Stimulated activated CD4-positive, alpha-beta T cell treated with anti-CD3 and anti-CD28 coated beads, Interleukin-12 subunit alpha, Interleukin-12 subunit beta, amount 100 ng/mL, for 48 hours (primary cell): ENCODE results near the gene DIAPH3.

Experiments used
- DNase-seq, 3 donors: peaks; one replicate each; pipeline ENCODE4 v3.0.0-alpha.2; 2020; ENCODE audit warnings: low read depth in 2 of 3, low spot score in 1 of 3

The DIAPH3 gene

DNA sequence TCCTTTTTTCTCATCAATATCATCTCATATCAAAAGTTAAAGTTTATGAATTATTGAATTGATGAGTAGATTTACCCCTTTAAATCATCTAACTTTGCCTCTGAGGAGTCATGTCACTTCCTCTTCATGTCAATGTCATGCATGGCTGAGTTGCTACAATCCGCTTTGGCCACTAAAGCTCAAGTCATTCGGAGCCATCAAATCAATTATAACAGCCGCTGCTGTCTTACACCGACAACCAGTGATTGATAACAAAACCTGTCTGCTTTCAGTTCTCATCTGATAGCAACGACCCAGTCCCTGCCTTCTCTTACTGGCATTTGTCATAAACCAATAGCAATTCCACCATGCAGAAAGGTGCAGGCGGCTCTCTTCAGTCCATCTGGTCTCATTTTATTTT lies 429.3 kb downstream of the DIAPH3 start:
- peak in 1 of 3 donors; percentile 4 for DNase-seq

DNA sequence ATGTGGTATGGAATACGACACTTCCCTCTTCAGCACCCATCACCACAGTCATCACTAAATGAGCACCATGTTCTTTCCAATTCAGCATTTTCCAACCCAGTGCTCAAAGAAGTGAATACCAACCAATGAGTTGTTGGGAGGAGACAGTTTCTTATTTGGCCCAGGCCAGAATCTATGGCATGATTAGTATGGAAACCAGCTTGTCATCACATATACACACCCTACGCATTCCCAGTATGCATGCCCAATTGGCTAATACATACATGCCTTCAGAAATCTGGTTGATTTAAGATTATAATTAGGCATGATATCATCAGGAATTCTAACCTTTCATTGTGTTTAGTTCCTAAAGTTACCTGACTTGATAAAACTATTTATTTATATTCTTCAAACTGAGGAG lies 430.0 kb downstream of the DIAPH3 start:
- DNase-seq, result no peak

DNA sequence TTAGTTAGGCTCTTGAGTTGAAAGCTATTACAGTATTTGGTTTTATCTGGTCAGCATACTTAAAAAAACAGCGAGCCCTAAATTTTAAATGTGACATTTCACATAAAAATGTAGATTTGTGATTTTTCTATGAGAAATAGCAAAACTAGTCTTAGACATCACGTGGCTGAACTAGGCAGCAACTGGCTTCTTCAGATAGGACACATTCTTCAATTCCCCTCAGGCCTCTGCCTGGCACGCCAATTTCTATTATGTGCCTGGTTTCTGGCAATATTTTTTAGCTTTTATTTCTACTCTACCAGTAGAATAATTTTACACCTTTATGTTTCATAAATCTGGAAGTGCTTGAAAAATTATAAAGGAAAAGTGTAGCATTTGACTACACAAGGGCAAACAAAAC lies 433.7 kb downstream of the DIAPH3 start:
- DNase-seq, result no peak

DNA sequence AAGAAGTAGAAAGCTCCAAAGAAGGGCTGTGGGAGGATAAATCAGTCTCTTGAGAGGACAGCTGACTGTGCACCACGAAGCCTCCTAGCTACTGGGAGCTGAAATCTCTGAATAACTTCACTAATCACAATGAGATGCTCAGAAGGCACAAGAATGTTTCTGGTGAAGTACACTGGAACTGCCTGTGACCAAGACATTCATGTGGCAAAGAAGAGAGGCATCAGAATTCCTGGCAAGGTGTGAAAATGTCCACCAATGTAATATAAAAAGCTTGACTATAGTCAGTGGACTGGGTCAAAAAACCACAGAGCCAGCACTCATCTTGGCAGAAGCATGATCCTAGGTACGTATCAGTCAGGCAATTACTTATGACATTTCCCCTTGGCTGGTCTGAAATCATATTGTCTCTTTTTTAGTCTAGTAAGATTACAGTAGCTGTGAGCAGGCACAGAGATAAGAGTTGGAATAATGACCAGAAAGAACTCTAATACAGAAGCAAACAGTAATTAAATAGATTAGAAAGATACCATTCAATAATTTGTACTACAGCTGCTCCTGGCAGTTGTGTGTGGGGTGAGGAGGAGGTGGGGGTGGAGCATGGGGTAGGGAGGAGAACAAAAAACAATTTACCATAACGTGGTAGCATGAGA lies 434.7 kb downstream of the DIAPH3 start:
- DNase-seq, result no peak

DNA sequence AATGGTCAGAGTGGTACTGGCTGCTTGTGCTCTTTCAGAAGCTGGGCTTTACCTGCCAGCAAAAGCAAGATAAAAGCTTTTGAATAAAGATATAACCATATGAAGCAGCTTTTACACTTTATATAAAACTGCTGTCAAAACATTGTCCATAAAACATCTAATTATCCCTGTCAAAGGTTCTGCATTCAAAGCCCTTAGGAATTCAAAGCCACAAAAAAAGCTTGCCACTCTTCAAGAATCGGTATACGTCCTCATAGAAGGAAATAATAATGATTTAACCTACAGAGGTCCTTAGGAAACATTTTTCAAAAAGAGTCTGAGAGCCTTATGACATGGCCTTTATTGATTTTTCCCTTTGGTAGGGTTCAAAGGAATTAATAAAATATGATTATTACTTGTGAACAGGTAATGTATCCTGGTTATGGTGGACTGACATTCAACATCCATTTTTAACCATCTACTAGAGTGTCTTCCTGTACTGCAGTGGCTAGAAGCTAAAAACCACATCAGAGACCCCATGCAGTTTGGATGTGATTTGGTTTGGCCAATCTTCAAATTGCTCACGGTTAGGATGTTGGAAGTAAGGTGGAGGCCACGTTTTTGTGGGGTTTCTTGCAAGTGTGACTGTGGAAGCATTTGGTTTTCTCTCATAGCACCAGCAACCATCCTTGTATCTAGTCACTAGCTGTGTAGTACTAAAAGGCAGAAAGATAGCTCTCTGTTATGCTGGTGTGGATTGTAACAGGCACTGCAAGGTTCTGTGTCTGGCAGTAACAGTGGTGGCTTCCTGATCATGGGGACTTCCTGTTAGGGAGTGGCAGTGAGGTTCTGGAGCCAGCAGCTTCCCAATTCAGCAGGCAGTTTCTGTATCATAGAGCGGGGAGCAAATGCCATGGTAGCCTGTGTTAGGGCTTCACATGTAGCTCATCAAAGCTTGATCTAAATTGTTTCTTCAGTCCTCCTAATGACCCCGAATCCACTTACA lies 441.5 kb downstream of the DIAPH3 start:
- DNase-seq, result no peak

DNA sequence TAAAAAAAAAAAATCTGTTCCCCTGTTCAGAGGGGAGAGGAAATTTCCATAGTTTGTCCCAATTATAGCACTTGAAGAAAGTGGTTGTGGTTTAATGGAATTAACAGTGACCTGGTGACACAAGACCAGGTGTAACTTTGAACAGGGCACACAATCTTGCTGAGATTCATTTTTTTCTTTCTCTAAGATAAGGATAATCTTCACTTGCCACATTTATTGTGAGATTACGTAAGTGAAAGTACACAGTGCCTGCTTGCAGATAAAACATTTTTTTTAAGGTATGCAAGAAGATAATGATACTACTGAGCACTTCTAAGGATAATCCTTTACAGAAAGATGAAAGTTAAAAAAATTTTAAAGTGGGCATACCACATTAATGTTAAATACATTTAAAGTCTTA lies 448.1 kb downstream of the DIAPH3 start:
- DNase-seq, result no peak

DNA sequence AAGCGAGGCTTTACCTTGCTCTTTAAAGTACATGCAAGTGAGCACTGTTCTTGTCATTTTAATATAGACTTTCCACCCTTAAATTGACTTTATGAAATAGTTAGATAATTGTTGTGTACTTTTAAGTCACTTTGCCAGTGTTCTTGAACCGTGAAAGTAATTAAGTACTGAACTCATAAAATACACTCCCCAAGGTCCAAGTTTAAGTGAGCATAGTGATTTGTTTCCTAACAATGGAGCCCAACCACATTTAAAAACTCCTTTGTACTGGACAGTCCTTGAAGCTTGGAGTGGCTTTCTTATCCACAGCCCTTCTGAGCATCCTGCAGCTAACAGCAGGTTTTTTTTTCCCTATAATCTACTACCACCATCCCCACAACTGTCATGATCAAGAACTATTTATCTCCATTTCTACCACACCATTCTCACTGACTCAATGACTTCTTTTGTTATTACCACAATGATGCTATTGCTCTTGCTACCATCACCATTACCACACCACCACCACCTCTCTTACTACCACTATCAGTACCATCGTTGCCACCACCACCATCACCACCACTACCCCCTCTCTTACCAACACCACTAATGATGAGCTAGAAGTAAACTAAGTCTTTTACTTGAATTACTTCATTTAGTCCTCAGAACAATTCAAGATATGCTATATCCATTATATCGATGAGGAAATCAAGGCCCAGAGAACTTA lies 452.6 kb downstream of the DIAPH3 start:
- DNase-seq, result no peak

DNA sequence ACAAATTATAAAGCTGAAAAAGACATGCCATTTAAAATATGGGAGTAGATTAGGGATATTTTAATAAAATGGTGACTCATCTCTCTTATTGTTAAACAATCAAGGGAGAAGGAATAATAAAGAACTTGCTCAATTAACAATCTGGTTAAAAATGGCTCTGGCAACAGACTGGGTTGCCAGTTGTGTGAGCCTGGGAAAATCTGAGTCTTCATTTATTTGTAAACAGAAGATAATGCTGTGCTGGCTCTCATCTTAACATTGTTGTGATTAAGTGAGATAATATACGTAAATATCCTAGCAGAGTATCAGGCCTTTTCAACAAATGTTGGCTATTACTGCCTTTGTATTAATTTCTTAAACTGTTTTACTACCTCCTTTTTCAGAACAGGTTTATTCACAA lies 453.3 kb downstream of the DIAPH3 start:
- DNase-seq, result no peak

DNA sequence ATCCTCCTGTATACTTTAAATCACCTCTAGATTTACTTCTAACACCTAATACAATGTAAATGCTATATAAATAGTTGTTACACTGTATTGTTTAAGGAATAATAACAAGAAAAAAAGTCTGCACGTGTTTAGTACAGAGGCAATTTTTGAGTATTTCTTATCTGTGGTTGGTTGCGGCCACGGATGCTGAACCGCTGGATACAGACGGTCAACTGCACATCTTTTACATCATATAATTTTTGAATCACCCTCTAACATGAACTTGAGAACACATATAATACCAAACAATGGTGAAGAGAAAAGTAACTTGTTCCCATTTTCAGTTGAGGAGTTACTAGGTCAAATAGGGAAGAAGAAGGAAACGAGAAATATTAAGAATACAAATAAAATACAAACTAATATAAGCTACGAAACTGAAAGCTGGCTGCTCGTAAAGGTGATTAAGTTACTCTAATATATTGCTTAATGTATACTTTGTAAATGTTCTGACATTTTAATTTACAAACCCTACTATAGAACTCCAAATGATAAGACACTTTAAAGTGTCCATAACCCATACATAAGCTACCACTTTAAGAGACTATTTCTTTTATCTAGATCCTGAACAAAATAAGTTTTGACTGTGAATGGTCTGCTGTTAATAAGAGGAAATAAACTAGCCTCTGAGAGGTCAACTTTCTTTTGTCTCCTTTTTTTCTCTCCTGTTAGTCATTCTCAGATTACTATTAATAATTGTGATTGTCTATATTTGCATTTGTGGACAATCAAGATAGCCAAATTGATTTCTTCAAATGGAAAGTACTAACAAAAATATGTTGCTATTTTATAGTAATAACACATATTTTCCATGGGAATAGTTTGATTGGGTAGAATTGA lies 457.4 kb downstream of the DIAPH3 start:
- no peak for DNase-seq

DNA sequence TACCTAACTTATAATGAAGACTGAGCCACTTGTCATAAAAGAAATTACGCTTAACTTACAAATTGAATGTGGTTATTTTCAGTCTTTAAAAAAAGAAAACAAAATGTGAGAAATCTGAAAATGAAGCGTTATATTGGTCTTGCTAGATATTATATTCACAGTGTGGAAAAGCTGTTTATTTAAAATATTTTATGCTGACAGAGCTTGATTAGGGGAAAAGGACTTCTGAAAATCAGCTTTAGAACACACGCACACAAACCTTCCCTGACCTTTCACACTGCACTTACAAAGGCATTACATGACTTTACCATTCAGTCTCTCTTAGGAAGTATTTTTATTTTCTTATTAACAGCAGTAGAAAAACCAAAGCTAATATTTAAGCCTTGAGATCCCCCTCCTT lies 461.5 kb downstream of the DIAPH3 start:
- no peak for DNase-seq

DNA sequence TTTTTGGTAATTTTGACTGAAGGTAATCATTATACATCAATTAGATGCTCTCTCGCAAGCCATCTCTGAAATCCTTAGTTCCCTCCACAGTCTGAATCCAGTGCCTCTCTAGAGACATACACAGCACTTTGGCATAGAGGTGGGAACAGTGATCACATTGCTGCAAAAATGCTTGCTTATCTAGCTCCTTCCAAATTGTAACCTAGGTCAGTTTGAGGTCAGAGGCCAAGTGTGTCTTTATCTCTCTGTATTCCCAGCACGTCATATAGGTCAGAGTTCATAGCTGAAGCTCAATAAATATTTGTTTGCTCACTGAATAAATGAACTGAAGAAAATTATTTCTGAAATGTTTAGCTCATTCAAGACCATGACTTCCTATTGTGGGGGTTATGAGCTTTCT lies 462.5 kb downstream of the DIAPH3 start:
- no peak for DNase-seq

DNA sequence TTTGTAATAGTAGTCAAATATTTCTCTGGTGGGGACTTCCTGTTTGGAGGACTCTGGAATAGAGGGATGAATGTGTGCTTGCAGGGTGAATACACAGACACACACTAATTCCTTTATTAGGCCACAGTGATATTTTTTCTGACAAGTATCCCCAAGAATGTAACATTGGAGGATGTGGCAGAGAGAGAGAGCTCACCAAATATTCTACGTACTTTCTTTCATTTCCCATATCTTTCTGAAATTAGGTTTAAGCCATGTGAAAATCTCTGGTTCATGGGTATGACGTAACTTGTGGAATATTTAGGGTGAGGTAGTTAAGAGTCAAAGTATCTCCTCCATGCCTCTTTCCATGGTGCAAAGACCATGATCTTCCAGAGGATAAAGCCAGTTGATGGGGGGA lies 463.4 kb downstream of the DIAPH3 start:
- DNase-seq, result no peak

DNA sequence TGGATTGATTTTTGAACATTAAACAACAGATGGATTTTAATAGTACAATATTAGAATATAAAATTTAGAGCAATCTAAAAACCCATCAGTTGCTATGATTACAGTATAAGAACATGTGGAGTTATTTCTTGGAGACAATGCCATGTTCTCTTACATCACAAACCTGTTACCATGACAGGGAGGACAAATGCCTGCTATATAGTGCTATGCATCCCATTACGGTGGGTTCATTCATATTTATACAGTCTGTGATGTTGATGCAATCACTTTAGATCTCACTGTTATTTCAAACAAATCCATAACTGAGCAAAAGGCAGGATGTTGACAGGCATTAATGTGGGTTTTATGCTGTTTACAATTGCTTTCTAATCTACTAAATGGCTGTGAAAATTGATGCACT lies 467.5 kb downstream of the DIAPH3 start:
- DNase-seq, result no peak

DNA sequence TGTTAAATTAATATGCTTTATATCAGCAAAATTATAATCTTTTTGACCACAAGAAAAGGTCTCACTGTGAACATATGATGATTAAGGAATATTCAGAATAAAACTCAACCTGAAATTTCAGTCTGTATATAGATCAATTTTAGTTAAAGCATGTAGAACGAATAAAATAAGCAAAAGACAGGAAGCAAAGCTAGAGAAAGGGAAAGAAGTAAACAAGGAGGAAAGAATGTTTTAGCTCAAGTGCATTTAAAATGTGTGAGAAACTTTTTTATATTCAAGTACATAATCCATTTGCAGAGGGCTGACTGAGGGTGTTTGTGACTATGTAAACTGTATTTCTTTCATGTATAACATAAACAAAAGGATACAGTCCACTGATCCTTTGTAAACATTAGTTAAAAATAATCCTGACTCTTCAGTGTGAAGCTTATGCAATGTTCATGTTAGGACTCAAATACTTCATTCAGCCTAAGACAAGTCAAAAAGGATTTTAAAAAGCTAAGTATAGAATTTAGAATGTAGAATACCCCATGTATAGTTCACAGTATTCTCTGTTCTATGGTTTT lies 472.1 kb downstream of the DIAPH3 start:
- DNase-seq, result no peak

DNA sequence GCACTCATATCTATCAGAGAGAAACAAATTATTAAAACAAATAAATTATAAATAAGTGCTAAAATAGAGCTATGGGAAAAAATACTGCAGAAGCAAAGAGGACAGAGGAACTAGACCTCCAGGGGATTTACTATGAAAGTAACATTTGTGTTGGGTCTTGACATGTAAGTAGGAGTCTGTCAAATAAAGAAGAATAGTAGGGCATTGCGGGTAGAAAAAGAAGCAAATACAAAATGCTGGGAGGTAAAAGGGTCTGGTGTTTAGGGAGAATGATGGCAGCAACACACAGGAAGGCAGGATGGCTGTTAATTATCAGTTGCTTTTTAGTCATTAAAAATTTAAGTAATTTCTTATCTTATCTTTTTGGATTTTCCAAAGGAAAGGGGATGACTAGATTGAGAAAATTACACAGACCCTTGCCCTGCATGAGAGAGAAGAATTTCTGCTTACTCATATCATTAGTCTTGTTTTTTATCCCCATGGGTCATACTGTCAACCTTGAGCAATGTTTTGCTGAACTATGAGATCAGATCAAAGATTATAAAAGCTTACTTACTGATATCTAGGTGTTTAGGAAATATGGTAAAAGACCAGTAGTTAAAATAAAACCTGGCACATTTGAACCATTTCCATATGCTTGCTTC lies 472.7 kb downstream of the DIAPH3 start:
- DNase-seq, result no peak

DNA sequence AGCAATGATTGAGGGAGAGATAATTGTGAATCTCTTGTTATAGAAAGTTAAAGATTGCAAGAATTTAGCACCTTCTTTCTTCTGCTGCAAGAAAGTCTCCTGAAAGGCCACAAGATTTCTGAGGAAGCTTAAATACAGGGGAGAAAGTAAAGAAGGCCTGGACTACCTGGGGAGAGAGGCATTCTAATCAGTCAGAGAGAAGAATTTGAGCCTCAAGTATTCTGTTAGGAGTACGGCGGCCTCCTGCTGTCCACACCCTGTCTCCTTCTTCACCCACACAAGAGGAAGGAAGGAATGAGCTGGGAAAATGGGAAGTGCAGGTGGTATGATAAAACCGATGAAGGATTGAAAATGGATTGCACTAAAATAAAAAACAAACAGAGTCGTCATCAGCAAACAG lies 474.7 kb downstream of the DIAPH3 start:
- DNase-seq, result no peak

DNA sequence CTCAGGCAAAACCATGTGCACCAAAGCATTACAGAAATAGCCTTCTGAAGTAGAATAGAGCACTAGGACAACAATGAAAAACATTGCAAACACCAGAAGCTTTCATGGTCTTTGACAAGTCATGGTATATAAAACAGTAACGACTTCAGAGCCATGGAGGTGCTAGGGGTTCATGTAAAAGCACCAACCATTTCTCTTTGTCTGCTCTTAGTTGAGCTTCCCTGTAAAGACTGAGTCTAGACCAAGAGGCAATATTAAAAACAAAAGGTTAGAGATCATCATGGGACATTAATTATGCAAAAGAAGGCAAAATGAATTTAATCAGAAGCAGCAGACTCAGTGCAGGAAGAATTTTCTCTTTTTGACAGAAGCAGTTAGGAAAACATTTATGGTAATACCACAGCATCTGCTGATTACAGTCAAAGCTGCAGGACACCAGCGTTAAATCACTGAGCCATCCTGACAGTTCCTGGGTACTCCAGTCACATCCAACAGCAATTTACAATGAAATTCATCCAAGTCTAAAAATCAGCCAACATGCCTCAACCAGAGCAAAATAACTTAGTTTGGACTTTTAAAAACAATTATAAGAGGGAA lies 476.8 kb downstream of the DIAPH3 start:
- no peak for DNase-seq

DNA sequence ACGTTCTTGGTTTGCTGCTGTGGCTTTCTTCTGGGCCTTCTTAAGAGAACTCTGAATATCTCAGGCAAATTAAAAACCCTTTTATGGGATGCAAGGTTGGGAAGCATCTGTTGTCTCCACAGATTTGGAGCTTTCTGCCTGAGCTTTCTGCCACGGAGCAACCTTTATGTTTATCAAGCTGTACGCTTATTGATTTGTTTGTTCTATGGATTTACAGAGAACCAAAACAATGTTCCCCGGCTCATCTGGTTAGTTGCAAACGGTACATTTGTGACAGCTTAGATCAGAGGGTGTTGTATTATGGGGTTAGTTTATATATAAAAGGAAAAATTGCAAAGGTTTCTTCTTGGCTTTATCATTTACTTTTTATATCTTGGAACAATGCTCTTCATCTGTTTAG lies 479.6 kb downstream of the DIAPH3 start:
- DNase-seq, result no peak

DNA sequence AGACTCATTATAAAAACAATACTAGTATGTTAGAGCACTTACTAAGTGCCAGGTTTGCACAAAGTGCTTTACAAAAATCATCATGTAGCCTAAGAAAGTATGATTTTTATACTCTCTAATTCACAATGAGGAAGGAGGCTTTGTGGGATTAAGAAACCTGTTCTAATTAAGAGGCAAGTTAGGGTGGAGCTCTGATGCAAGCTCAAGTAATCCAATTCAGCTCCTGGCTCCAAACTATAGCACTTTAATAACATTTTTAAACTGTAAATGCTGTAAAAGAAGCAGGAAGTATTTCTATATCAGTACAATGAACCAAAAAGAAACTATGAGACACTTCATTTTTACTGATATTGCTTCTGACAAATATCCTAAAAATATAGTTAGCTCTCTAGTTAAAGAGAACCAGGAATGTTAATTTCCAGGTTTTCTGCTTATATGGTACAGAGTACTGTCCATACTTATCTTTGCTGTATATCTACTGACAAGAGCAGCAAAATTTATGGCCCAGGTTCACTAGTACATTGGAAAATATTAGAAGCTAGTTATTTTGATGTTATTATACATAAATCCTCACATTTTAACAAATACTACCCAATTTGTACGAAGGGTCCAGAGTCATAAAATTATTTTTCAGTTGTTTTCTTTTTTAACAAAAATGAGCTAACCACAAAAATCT lies 482.0 kb downstream of the DIAPH3 start:
- DNase-seq, result no peak
